ENCODE data around the gene CLCF1. TPM values are rescaled to one million over a fixed set of nuclear protein-coding genes. Genes with fewer than 3 reads are reported as not detected.

The CLCF1 gene
- total and polyA plus RNA-seq, 2 donors, result 0.19 to 2.0 TPM

DNA sequence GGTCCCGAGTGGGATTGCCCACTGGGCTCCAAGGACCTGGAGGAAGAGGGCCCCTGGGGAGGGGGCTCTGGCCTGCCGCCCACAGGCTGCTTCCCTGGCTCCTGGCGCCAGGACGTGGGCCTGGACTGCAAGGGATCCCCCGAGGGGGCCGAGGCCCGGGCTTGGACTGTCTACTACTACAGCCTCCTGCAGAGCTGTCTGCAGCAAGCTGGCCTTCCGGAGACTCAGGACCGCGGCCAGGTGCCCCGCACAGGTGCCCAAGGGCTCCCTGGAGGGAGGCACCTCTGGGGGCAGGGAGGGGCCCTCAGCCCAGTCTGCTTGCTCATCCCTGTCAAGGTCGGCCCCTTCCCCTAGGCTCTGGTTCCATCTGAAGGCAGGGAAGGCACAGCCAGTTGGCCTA lies 44.0 kb upstream of the CLCF1 start:
- H3K4me3 ChIP-seq (ENCODE audit: low read length in 2 of 2), result no peak overlapping the region
- peak overlapping the region; percentile 86 to 87 for H3K27ac ChIP-seq (ENCODE audit: low read depth in 1 of 2, low read length in 1 of 2)
- H3K27me3 ChIP-seq (ENCODE audit: control insufficient read depth in 2 of 2, insufficient read depth in 1 of 2, low read length in 1 of 2), result peaks cover 0 to 9% of the 10 kb centered on the region in 2 donors
- H3K9me3 ChIP-seq (ENCODE audit: control insufficient read depth in 2 of 2, insufficient read depth in 1 of 2, low read length in 1 of 2), result peaks cover 0 to under 1% of the 10 kb centered on the region in 2 donors
- H3K4me1 ChIP-seq (ENCODE audit: control insufficient read depth in 2 of 2, insufficient read depth in 2 of 2, low read length in 2 of 2), result peaks cover 69 to 87% of the 10 kb centered on the region in 2 donors
- DNase-seq (ENCODE audit: low read depth in 6 of 9, low spot score in 9 of 9), result no peak
- H3K36me3 ChIP-seq (ENCODE audit: control insufficient read depth in 2 of 2, insufficient read depth in 2 of 2, low read length in 1 of 2), result no peaks in the 10 kb centered on the region
- 94% methylated on average over 12 of the region's 12 CpGs for WGBS

DNA sequence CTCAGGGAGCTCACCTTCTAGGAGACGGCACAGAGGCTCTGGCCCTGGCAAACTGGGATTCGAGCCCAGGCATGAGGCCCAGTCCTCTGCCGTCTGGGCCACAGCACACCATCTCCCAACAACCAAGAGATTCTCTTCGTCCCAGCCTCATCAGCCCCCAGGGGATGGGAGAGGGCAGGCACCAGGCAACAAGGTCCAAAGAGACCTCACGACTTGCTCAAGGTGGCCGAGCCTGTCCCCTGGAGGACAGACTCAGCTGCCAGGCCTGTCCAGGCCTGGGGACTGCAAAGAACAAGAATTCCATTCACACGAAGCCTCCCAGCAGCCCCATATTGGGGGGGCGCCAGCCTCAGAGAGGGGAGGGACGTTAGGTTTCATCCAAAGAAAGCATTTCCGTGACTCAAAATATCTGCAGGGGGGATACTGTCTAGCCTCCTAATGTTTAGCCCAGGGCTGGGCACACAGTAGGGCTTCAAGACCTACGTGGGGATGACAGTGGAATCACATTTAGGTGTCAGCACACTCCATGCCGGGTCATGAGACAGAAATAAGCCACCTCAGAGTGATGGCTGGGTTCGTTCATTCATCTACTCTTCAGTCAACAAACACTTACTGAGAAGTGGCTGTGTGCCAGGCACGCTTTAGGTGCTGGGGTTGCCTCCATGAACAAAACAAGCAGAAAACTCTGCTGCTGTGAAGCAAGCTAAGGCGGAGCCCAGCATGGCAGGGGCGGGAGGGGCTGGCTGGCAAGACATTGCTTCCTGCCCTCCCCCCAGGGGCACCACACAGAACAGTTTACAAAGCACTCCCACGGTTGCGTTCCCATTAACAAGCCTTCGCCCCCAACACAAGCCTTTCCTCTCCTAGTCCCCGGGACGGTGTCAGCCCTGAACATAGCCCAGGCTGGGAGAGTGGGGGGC lies 43.3 kb upstream of the CLCF1 start:
- WGBS, result 52% methylated on average over 21 of the region's 21 CpGs
- Histone ChIP-seq H3K27ac (ENCODE audit: low read depth in 1 of 2, low read length in 1 of 2) (peak overlapping the region; percentile 86 to 87), H3K4me1 (ENCODE audit: control insufficient read depth in 2 of 2, insufficient read depth in 2 of 2, low read length in 2 of 2) (peaks cover 75 to 90% of the 10 kb centered on the region in 2 donors)

DNA sequence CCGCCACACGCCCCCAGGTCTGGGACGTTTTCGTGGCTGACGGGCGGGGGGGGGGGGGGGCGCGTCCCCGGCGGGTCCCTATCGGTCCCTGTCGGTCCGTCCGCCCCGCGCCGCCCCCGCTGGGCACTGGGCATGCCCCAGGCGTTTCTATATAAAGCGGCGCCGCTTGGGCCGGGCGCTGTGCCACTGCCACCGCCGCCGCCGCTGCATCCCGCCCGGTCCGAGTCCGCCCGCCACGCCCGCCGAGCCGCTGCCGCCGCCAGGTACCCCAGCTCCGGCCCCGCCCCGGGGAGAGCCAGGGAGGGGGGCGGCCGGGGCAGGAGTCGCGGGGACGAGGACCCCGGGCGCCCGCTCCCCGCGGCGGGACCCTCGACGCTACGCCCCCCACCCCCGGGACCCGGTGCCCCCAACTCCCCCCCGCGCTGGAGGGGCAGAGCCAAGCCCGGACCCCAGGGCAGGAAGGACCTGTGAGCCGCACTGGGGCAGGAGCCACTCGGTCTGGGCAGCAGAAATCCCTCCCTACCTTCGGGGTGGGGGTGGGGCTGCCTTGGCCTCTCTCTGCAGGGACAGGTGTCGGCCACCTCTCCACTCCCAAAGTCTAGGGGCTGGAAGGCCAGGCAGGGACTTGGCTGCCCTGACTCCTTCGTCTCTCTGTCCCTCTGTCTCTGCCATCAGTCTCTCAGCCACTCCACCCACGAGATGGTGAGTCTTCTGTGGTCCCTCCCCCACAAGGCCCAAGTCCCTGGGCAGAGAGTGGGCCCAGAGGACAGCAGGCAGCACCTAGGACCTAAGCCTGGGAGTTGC lies 42.3 kb upstream of the CLCF1 start, which contains the start of gene CARNS1:
Gene CARNS1 (plus strand): TSS at position 178 of the 804 bp plus-strand sequence. CDS start 522 bp downstream, at position 700.
- H3K4me1 ChIP-seq (ENCODE audit: control insufficient read depth in 2 of 2, insufficient read depth in 2 of 2, low read length in 2 of 2), result peaks cover 80 to 94% of the 10 kb centered on the region in 2 donors

More for the DNA sequence above, 43.3 kb upstream of the CLCF1 start:
- Histone ChIP-seq H3K4me3 (ENCODE audit: low read length in 2 of 2) (no peak overlapping the region), H3K36me3 (ENCODE audit: control insufficient read depth in 2 of 2, insufficient read depth in 2 of 2, low read length in 1 of 2) (no peaks in the 10 kb centered on the region), H3K27me3 (ENCODE audit: control insufficient read depth in 2 of 2, insufficient read depth in 1 of 2, low read length in 1 of 2) (peaks cover 0 to 9% of the 10 kb centered on the region in 2 donors), H3K9me3 (ENCODE audit: control insufficient read depth in 2 of 2, insufficient read depth in 1 of 2, low read length in 1 of 2) (peaks cover 0 to 3% of the 10 kb centered on the region in 2 donors)
- DNase-seq (ENCODE audit: low read depth in 6 of 9, low spot score in 9 of 9), result peak in 6 of 9 donors; percentile 62 to 92 (median 78)

DNA sequence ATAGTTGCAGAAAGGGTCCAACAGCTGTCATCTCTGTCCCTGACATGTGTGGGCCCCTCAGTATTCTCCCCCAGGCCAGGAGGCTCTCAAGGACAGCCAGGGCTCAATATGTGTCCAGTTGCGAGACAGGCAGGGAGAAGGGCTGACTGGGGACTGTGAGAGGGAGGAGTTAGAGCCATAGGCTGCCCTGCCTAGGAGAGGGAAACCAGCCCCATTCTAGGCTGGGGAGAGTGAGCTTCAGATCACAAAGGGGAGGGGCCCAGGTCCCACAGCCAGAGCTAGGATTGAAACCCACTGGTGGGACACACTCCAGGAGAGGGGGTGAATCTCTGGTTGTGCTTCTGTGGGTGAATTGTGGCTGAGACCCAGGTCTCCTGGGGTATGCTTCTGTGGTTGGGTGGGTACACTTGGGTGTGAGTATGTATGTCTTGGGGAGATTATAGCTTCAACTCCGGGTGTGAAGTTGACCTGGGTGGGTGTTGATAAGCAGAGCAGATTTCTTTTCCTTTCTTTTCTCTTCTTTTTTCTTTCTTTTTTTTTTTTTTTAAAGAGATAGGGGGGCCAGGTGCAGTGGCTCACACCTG lies 40.0 kb upstream of the CLCF1 start:
- Histone ChIP-seq H3K27me3 (ENCODE audit: control insufficient read depth in 2 of 2, insufficient read depth in 1 of 2, low read length in 1 of 2) (peaks cover 0 to 9% of the 10 kb centered on the region in 2 donors), H3K4me3 (ENCODE audit: low read length in 2 of 2) (no peak overlapping the region), H3K36me3 (ENCODE audit: control insufficient read depth in 2 of 2, insufficient read depth in 2 of 2, low read length in 1 of 2) (peaks cover 4 to 17% of the 10 kb centered on the region in 2 donors), H3K27ac (ENCODE audit: low read depth in 1 of 2, low read length in 1 of 2) (peak overlapping the region in 1 of 2 donors; percentile 42), H3K4me1 (ENCODE audit: control insufficient read depth in 2 of 2, insufficient read depth in 2 of 2, low read length in 2 of 2) (peaks cover 79 to 95% of the 10 kb centered on the region in 2 donors), H3K9me3 (ENCODE audit: control insufficient read depth in 2 of 2, insufficient read depth in 1 of 2, low read length in 1 of 2) (peaks cover 0 to 3% of the 10 kb centered on the region in 2 donors)
- DNase-seq (ENCODE audit: low read depth in 6 of 9, low spot score in 9 of 9), result no peak
- 60% methylated on average over 2 of the region's 2 CpGs for WGBS

More for the DNA sequence above, 42.3 kb upstream of the CLCF1 start, which contains the start of gene CARNS1:
- WGBS, result 14% methylated on average over 67 of the region's 67 CpGs
- peaks cover 0 to 9% of the 10 kb centered on the region in 2 donors for H3K27me3 ChIP-seq (ENCODE audit: control insufficient read depth in 2 of 2, insufficient read depth in 1 of 2, low read length in 1 of 2)
- peaks cover 0 to 2% of the 10 kb centered on the region in 2 donors for H3K36me3 ChIP-seq (ENCODE audit: control insufficient read depth in 2 of 2, insufficient read depth in 2 of 2, low read length in 1 of 2)
- H3K9me3 ChIP-seq (ENCODE audit: control insufficient read depth in 2 of 2, insufficient read depth in 1 of 2, low read length in 1 of 2), result peaks cover 0 to 3% of the 10 kb centered on the region in 2 donors
- H3K4me3 ChIP-seq (ENCODE audit: low read length in 2 of 2), result peak within 1 kb of the TSS; percentile 29 to 49
- peak in 1 of 9 donors; percentile 7 for DNase-seq (ENCODE audit: low read depth in 6 of 9, low spot score in 9 of 9)
- peak within 1 kb of the TSS; percentile 83 to 87 for H3K27ac ChIP-seq (ENCODE audit: low read depth in 1 of 2, low read length in 1 of 2)

DNA sequence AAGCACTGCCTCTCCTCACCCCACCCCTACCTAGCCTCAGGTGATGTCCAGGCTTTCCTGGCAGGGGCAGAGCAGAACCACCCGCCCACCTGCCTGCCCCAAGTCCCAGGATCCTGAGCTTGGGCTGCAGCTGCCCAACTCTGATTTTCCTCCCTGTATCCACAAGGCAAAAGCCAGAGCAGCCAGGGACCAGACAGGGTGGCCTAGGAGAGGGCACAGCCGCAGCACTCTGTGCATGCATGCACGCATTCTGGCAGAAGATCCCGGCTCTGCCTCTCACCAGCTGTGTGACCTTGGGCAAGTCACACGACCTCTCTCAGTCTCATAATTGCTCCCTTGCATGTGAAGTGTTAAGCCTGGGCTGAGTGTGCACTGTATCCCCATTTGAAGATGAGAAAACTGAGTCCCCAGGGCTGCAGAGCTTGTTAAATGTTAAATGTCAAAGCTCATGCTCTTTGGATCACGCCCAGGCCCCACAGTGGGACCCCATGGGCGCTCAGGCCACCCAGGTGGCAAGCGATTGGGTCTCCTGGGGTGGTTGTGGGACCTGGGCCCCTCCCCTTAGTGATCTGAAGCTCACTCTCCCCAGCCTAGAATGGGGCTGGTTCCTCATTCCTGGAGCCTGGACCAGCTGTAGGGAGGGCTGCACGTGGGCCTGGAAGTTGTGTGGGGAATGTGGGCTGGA lies 39.2 kb upstream of the CLCF1 start:
- peaks cover 6 to 23% of the 10 kb centered on the region in 2 donors for H3K36me3 ChIP-seq (ENCODE audit: control insufficient read depth in 2 of 2, insufficient read depth in 2 of 2, low read length in 1 of 2)
- H3K27ac ChIP-seq (ENCODE audit: low read depth in 1 of 2, low read length in 1 of 2), result peak overlapping the region in 1 of 2 donors; percentile 42
- H3K27me3 ChIP-seq (ENCODE audit: control insufficient read depth in 2 of 2, insufficient read depth in 1 of 2, low read length in 1 of 2), result peaks cover 0 to 9% of the 10 kb centered on the region in 2 donors
- peaks cover 83 to 95% of the 10 kb centered on the region in 2 donors for H3K4me1 ChIP-seq (ENCODE audit: control insufficient read depth in 2 of 2, insufficient read depth in 2 of 2, low read length in 2 of 2)
- H3K4me3 ChIP-seq (ENCODE audit: low read length in 2 of 2), result no peak overlapping the region
- WGBS, result 83% methylated on average over 9 of the region's 9 CpGs
- DNase-seq (ENCODE audit: low read depth in 6 of 9, low spot score in 9 of 9), result no peak
- H3K9me3 ChIP-seq (ENCODE audit: control insufficient read depth in 2 of 2, insufficient read depth in 1 of 2, low read length in 1 of 2), result peaks cover 0 to 3% of the 10 kb centered on the region in 2 donors

DNA sequence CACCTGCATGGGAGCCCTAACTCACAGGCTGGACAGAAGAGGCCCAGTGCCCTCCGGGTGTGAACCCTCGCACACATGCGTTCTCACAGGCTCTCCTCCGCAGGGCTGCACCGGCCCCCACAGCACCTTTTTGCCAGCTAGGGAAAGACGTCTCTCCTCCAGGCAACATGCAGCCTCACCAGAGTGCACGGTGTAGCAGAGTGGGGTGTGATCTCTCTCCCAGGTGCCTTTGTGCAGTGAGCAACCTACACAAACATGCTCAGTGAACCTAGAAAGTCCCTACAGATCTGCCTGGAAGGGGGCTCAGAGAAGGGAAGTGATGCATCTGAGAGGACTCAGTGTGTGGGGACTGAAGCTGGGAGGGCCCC lies 38.4 kb upstream of the CLCF1 start:
- Histone ChIP-seq H3K27ac (ENCODE audit: low read depth in 1 of 2, low read length in 1 of 2) (peak overlapping the region; percentile 43 to 88), H3K4me1 (ENCODE audit: control insufficient read depth in 2 of 2, insufficient read depth in 2 of 2, low read length in 2 of 2) (peaks cover 86 to 95% of the 10 kb centered on the region in 2 donors), H3K4me3 (ENCODE audit: low read length in 2 of 2) (no peak overlapping the region), H3K36me3 (ENCODE audit: control insufficient read depth in 2 of 2, insufficient read depth in 2 of 2, low read length in 1 of 2) (peaks cover 14 to 32% of the 10 kb centered on the region in 2 donors), H3K27me3 (ENCODE audit: control insufficient read depth in 2 of 2, insufficient read depth in 1 of 2, low read length in 1 of 2) (peaks cover 0 to 9% of the 10 kb centered on the region in 2 donors), H3K9me3 (ENCODE audit: control insufficient read depth in 2 of 2, insufficient read depth in 1 of 2, low read length in 1 of 2) (peaks cover 0 to 3% of the 10 kb centered on the region in 2 donors)
- peak in 1 of 9 donors; percentile 71 for DNase-seq (ENCODE audit: low read depth in 6 of 9, low spot score in 9 of 9)
- WGBS, result 79% methylated on average over 7 of the region's 7 CpGs

DNA sequence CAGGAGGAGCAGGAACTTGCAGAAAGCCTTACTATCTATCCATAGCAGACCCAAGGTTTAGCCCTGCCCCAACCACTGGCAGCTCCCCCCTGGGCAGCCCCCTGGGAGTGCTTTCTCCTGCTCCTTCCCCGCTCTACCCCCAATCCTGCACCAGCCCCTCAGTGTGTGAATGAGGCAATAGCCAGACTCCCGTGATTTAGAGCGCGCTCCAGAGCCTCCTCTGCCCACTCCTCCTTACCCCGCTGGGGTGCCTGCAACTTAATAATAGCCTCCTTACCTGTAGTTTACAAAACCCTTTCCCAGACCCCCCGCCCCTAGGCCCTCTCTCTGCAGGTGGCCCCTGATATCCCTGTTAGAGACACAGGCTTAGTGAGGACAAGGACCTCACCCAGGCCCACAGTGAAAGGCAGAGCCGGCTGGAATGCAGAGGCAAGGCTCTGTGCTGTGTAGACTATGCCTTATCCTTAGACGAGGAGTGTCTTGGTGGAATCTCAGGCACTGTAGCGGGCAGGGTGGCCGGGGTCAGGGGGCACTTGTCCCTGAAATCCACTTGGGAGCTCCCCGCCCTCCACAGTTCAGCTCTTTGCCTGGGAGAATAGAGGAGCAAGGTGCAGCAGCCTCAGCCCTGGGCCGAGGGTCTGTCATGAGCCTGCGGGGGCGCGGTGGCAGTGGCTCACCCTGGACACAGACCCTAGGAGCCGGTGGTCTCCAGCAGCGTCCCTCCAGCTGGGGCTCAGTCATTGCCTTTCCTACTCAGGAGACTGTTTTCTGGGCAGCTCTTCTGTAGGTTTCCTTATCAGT lies 37.8 kb upstream of the CLCF1 start:
- no peak for DNase-seq (ENCODE audit: low read depth in 6 of 9, low spot score in 9 of 9)
- 95% methylated on average over 17 of the region's 17 CpGs for WGBS
- H3K4me3 ChIP-seq (ENCODE audit: low read length in 2 of 2), result no peak overlapping the region
- peak overlapping the region; percentile 58 to 98 for H3K27ac ChIP-seq (ENCODE audit: low read depth in 1 of 2, low read length in 1 of 2)
- peaks cover 20 to 37% of the 10 kb centered on the region in 2 donors for H3K36me3 ChIP-seq (ENCODE audit: control insufficient read depth in 2 of 2, insufficient read depth in 2 of 2, low read length in 1 of 2)
- H3K9me3 ChIP-seq (ENCODE audit: control insufficient read depth in 2 of 2, insufficient read depth in 1 of 2, low read length in 1 of 2), result peaks cover 0 to 3% of the 10 kb centered on the region in 2 donors
- peaks cover 0 to 9% of the 10 kb centered on the region in 2 donors for H3K27me3 ChIP-seq (ENCODE audit: control insufficient read depth in 2 of 2, insufficient read depth in 1 of 2, low read length in 1 of 2)
- H3K4me1 ChIP-seq (ENCODE audit: control insufficient read depth in 2 of 2, insufficient read depth in 2 of 2, low read length in 2 of 2), result peaks cover 86 to 95% of the 10 kb centered on the region in 2 donors

All from thymus (tissue), 11 donors.